ENCODE data around the gene MKNK2. TPM values are rescaled to one million over a fixed set of nuclear protein-coding genes. Genes with fewer than 3 reads are reported as not detected.
"Not testable (repeated sequence)": the region's sequence is repeated elsewhere in the genome, so short reads cannot be mapped to it uniquely, and the experiment has no call there.

MKNK2 gene
- total RNA-seq, 1 experiment from 2014 or later: 33.9 TPM

DNA sequence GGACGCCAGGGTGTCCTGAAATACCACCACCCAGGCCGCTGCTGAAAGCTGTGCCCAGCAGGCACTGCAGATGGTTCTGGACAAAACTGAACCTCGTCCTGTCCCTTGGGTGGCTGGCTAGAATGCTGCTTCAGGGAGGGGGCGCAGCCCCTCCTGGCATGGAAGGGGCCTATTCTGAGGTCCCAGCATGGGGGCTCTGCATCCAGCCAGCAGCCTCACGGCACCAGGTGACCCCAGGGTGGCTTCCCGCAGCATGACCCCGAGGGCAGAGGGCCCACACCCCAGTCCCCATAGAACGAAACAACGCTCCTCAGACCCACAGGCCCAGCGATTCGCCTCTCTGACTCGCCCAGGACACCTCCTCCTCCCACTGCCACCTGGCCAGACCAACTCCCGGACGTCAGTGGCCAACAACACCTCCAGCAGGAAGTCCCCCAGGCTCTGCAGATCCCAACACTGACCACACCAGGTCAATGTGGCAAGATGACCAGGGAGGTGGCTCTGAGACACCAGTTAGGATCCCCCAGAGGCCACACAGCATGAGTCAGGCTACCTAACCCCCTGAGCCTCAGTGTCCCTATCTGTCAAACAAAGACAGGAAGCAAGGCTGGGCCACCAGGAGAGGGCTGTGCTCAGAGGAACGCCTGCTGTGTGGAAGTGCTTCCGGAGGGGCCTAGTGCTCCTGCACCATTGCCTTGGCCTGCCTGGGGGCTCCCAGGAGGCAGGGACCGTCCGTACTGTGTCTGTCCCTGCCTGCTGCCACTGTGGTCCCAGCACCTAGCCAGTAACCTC lies 6.1 kb downstream of the MKNK2 start:
- no peak for DNase-seq (ENCODE audit: low read depth)

DNA sequence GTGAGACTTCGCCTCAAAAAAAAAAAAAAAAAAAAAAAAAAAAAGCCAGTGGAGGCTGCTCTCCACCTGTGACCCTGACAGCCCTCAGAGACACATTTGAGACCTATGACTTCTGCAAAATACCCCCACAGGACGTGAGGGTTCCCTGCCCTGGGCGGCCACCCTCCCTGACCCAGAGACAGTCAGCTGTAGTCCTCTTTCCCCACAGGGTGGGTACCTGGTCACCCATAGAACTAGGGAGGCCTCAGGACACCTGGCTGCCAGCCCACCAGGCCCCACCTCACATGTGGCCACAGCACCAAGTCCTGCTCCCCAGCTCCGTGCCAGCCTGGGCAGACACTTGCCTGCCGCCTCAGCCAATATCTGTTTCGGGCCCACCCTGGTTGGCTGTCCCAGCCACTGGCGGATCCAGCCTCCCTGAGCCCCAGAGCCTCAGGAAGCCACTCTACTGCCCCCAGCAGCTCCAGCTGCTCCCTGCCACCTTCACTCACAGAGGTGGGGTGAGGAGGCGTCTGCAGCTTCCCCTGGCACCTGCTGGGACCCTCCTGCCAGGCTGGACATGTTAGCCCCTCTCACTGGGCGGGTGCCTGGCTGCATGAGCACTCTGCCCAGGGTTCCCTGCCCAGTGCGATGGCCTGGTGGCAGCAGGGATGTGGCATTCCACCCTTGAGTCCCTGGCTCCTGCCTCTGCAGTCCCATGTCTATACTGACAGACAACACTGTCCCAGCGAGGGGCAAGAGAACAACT lies 6.9 kb downstream of the MKNK2 start:
- DNase-seq (ENCODE audit: low read depth): no peak

DNA sequence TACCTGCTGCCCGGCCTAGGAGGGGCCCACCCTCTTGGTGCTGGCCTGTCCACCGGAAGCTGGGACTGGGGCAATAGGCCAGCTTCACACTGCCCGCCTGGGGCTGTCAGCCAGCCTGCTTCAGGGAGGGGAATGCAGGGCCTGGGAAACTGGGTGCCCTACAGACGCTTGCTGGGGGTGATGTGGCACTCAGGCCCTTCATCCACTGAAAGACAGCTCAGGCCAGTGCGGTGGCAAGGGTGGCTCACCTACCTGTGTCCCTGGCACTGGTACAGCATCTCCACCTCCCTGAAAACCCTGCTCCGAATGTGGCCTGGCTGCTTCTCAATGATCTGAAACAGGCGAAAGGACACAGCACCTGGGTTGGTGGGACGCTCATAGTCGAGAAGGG lies 7.8 kb downstream of the MKNK2 start:
- no peak for DNase-seq (ENCODE audit: low read depth)

DNA sequence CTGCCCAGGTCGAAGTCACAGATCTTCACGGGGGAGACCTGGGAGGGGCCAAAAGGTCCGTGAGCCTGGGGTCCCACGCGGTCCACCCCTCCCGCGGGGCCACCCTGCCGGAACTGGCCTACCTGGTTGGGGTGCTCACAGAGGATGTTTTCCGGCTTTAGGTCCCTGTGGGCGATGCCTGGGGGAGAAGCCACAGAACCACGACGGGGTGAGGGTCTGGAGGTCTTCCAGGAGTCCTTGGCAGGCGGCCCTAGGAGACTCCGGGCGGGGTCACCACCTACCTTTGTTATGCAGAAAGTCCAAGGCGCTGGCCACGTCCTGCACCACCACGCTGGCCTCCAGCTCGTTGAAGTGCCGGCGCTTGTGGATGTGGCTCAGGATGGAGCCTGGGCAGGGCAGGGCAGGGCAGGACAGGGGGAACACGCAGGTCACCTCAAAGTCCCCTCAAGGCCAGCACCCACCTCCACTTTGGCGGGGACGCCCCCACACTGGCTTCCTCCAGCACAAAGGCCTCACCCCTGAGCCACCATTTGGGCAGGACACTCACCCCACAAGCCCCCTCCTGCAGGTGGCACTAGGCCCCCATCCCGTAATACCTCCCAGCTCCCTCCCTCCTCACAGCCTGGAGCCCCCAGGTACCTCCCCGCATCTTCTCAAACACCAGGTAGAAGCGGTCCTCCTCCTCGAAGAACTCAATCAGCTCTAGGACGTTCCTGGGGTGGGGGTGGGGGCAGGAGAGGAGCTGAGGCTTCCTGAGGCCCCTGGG lies 8.4 kb downstream of the MKNK2 start:
- no peak for DNase-seq (ENCODE audit: low read depth)

DNA sequence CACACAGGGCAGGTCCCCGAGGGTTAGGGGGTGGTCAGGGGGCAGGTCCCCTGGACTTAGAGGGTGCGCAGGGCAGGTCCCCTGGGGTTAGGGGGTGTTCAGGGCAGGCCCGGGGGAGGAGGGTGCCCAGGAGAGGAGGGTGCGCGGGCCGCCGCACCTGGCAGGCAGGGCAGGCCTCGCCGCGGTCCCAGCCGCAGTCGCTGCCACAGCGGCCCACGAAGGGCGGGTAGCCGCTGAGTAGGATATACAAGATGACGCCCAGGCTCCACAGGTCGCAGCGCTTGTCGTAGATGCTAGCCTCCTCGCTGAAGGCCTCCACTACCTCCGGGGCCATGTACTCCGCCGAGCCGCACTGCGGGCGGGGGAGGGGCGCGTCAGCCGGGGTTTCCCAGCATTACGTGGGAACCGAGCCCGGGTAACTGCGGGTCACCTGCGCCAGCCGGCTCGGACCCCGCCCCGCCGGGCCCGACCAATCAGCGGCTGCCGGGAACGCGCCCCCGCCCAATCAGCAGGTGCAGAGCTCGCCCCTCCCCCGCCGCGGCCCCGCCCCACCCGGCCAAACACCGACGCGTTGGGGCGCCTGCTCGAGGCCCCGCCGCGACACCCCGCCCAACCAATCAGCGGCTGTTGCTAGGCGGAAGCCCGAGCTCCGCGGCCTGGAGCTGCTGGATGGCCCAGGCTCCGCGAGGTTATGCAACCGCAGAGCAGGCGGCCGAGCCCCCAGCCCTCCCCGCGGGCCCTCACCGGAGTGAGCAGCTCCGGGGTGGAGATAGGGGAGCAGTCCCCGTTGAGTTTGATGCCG lies 9.2 kb downstream of the MKNK2 start:
- no peak for DNase-seq (ENCODE audit: low read depth)

DNA sequence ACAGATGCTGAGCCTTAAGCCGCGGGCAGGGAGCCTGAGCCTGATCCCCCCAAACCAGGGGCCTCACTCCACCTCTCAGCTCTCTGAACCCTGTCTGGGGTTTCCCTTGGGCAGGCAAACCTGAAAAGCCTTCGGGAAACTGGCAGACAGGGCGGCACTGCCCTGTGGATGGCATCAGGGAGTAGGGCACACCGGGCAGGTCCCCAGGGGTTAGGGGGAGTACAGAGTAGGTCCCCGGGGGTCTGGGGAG lies 9.7 kb downstream of the MKNK2 start:
- no peak for DNase-seq (ENCODE audit: low read depth)

DNA sequence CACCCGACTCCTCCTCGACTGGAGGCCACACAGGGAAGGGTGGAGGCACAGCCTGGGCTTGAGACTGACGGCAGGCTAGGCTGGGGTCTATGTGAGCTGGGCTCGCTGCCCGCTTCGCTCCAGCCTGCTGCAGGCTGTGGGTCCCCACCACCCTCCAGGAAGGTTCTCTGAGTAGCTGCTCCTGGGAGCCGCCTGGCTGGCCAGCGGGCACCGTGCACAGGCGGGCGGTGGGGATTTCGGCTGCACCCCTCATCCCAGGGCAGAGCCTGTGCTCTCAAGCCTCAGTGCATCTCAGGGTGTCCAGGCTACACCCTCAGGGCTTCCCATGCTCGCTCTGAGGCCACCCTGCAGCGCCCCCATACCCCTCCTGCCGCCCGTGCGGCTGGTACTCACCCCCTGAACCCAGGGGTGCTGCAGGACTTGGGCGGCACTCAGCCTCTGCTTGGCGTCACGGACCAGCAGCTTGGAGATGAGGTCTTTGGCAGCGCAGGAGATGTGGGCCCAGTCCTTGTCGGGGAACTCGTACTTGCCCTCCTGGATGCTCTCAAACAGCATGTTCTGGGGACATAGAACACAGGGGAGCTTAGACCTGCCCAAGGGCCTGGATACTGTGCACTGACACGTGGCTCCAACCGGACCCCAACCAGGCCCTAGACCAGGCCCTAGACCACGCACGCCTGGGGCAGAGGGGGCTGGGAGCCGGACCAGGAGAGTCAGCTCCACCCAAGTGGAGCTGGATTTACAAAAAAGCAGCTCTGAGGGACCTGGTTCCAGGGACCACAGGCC lies 10.2 kb downstream of the MKNK2 start:
- DNase-seq (ENCODE audit: low read depth): no peak

DNA sequence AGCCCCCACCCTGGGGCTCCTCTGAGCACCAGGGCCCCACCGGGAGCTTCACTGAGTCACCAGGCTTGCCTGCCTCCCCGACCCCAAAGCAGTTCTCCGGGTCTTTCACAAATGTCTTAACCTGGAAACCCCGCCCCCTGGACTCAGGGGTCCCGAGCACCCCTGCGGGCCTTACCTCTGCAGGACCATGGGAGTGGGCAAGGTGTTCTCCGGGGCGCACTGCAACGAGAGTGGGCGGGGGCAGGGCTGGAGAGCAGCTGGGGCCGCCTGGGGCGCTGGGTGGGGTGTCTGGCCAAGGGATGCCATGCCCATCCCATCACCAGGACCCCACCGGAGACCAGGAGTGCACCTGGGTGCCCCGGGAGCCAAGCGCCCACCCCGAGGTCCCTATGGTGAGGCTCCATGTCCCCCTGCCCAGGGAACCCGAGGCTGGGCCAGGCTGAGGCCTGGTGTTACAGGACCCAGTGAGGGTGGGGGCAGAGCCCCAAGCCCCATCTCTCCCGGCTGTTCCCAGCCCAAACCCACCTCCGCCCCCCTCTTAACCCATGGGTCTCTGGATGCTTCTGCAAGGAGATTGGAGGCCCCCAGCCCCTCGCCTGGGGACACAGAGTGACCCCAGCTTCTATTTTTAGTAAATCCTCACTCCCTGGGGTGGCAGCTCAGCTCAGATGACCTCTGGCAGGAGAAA lies 10.9 kb downstream of the MKNK2 start:
- no peak for DNase-seq (ENCODE audit: low read depth)

DNA sequence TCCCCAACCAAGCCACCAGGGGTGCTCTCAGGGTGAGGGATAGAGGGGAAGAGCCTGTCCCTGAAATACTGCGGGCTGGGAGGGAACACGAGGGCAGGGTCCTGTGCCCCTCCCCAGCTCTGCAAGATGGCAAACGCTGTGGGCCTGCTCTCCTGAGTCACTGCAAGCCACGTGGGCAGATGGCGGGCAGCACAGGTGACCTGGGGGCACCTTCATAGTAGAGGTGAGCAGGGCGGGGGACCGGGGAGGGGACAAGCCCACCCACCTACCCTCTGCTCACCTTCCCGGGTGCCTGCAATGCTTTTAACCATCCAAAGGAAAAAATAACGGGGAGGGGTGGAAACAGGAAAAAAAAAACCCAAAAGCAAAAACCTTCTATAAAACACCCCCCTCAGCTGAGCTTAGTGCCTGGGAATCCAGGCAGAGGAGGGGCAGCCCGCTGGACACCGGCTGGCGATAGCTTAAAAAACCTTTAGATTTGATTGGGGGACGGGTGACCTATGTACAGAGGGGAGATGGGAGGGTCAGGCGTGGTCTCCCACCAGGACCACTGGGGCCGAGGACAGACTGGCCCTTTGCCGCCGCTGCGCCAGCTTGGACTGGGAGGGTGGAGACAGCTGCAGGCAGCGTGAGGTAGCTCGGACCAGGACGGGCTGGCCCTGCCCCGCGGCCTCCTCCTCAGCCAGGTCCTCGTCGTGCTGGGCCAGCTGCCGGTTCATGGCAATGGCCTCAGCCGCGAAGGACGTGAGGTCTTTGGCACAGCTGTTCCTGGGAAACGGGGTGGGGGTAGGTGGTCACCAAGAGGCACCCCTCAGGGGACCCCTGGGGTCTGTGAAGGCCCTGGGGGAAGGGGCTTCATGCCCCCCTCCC lies 11.7 kb downstream of the MKNK2 start:
- DNase-seq (ENCODE audit: low read depth): no peak

DNA sequence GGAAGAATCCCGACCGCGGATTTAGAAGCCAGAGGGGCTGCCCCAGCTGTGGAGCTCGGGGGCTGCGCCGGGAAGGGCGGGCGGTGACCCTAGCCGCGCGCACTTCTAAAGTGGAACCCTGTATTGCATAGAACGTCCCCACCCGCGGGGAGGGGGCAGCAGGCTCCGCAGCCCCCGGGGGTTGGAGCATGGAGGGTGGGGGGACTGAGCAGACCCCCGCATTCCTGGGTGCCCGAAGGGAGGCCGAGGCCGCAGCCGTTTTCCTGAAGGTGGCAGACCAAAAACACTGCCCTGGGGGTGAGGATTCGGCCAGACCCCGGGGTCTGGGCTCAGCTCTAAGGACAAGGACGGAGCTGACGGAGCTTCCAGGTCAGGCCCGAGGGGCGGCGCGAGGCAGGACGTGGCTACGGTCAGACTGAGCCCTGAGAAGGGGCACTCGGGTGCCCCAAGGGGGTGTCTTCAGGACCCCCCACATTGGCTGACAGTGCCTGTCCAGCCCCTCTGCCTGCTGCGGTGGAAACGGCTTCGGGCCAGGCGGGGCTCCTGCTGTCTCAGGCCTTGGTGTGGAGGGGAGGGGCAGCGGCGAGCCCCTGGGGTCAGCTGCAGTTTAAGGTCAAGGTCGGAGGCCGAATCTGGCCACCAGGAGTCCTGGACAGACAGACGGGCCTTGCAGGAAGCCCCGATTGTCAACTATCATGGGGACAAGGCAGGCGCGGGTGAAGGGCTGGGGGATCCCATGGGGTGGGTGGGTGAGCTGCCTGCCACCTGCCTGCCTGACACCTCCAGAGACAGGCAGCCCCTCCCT lies 12.6 kb downstream of the MKNK2 start:
- DNase-seq (ENCODE audit: low read depth): no peak

DNA sequence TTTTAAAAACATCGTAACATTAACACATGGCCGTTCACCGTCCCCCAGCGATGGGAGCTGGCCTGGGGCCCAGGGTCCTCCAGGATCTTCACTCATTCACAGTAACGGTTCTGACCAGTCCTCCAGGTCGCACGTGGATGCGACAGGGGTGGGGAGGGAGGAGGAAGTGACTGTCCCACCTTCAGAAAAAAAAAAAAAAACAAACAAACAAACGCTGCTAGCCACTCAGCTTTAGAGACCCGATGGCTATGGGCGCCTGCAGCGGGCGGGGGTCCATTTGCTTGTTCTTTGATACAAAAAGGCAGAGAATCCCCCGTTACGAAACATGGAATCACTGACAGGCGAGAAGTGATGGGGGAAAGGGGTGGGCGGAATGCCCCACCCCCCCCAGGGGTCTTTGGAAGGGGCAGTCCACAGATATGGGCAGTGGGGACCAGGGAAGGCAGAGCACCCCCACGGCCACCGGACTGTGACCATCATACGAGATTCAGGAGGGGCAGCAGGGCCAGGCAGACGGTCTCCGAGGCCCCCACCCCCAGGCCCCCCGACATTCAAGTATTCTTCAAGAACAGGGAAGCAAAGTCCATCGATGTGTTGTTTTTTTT lies 13.3 kb downstream of the MKNK2 start:
- no peak for DNase-seq (ENCODE audit: low read depth)

DNA sequence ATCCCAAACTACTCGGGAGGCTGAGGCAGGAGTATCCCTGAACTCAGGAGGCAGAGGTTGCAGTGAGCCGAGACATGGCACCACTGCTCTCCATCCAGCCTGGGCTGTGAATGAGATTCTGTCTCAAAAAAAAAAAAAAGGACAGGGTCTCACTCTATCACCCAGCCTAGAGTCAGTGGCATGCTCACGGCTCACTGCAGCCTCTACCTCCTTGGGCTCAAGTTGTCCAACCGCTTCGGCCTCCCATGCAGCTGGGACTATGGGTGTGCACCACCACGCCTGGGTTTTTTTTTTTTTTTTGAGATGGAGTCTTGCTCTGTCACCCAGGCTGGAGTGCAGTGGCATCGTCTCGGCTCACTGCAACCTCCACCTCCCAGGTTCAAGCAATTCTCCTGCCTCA lies 14.6 kb downstream of the MKNK2 start:
- DNase-seq (ENCODE audit: low read depth): no peak

DNA sequence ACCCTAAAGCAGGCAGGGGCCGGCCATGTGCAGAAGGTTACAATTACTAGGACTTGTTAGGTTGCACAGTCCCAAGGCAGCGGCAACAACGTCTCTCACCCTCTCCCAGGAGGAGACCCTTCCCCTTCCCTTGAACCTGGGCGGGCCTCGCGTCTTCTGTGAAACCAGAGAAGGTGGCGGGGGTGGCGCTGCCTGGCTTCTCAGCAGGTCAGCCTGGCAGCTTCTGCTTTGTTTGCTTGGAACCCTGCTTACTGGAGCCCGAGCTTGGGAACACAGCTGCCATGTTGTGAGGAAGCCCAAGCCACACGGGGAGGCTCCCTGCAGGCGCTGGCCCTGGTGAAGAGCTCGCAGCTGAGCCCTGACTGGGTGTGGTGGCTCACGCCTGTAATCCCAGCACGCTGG lies 15.5 kb downstream of the MKNK2 start:
- DNase-seq (ENCODE audit: low read depth): no peak

DNA sequence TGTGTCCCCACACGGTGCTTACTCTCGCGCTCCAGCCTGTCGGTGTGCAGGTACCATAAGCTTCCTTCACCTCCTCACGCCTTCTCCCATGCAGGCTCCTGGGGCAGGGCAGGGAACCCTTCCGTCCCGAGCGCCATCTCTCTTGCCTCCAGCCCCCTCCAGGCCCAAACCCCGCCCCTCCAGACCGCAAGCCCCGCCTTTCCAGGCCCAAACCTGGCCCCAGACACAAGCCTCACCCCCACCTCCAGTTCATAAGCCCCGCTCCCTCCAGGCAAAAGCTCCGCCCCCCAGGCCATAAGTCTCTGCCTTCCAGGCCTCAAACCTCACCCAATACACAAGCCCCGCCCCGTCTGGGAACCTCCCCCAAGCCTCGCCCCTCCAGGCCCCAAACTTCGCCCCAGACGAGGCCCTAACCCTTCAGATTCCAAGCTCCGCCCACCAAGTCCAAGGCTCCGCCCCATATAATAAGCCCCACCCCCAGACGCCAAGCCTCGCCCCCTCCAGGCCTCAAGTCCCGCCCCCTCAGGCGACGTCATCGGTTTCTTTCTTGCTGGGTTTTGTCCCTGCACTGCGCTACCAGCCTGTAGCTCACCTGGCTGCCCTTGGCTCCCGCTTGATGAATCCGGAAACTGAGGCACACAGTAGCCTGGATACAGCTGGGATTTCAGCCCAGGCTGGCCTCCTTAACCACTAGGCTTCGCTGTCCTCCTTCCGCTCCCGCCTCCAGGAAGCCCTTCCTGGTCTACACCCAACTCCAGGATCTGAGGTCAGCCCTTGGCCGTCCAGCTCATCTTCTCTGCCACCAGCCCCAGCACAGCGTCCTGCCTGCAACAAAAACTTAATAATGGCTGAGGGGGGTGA lies 16.1 kb downstream of the MKNK2 start:
- DNase-seq (ENCODE audit: low read depth): peak; percentile 36

DNA sequence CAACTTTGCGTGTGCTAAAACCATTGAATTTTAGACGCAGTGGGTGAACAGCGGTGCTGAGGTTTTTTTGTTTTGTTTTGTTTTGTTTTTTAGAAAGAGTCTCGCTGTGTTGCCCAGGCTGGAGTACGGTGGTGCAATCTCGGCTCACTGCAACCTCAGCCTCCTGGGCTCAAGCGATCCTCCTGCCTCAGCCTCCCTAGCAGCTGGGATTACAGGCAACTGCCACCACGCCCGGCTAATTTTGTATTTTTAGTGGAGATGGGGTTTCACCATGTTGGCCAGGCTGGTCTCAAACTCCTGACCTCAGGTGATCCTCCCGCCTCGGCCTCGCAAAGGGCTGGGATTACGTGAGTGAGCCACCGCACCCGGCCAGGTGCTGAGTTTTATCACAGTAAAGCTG lies 16.8 kb downstream of the MKNK2 start:
- not testable (repeated sequence) for DNase-seq (ENCODE audit: low read depth)

DNA sequence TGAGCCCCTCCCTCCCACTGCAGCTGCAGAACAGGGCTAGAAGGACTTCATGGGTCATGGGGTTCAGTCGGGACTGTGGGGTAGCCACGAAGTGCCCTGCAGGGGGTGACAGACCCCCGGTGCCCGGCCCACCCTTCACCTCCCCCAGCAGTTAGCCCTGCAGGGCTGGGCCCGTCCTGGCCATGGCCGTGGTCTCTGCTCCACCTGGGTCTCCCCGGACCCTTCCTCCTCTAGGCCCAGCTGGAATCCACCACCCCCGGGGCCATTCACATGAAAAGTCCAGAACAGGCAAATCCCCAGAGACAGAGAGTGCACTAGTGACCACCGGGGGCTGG lies 17.3 kb downstream of the MKNK2 start:
- no peak for DNase-seq (ENCODE audit: low read depth)

DNA sequence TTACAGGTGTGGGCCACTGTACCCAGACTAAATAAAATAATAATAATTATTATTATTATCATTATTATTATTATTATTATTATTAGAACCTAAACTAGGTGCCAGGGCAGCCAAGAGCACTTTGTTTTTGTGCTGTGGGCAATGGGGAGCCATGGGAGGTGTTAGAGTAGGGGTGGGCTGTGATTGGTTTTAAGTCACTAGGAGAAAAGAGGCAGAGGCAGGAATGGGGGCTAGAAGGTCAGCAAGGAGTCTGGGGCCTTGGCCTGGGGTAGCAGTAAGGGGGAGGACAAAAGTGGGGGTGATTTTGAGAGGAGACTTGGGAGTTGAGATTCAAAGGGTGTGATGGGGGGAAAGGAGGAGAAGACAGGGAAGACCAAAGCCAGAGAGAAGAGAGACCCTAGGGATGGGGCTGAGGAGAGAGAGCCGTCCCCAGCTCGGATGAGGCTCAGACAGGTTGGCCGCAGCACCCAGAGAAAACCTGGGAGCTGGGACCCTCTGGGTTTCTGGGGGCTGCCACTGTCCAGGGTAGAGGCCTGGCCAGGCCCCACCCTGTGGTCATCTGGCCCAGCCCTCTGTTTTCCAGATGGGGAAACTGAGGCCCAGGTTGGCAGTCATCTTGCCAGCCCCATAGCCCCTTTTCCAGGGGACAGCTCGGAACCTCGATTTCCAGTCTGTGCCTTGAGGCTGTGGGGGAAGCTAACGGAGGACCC lies 17.8 kb downstream of the MKNK2 start:
- DNase-seq (ENCODE audit: low read depth): no peak

All from Daoy (cell line).